HG03469 (cell line): ENCODE results near the gene SMAD3.
"Not testable (repeated sequence)": the region's sequence is repeated elsewhere in the genome, so short reads cannot be mapped to it uniquely, and the experiment has no call there.

Experiments used
- ATAC-seq: cut with Tn5 transposase; IDR thresholded peaks from one replicate; pipeline ENCODE4 v1.9.1; 2021; ENCODE audit warnings: mild to moderate bottlenecking, moderate library complexity, moderate number of reproducible peaks; ENCODE audit not compliant: unreplicated experiment

SMAD3 gene

DNA sequence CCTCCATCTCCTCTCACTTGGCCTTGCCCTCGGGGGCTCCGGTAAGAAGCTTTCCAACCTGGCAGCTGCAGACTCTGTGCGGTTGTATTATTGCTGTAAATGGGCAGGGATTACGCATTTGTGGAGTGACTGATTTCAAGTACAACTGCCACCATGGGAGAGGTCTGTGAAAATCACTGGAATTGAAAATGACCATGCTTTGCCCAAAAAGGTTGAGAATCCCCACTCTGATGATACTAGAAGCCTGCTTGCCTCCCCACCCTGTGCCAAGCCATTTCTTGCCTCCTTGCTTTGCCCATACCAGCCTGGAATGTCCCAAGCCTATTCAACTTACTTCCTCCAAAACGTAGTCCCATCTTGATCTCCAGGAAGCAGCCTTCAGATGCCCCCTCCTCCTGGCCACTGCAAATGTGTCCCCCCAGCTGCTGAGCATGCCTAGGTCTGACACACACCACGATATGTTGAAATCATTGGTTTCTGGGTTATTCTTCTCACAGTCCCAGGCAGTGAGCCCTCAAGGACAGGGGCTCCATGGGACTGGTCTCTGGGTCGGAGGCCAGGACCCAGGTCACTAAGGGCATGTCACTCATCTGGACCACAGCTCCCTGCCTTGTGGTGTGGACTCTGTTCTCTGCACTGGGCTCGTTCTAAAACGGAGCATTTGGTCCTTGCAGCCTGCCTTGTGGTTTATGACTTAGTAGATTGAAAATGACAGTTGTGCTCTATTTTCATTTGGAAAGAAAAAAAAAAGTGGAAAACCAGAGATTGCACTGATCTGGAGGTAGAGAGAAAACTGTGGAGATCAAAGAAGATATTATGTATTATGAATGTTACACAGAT is 42.9 kb downstream of the SMAD3 start:
- no peak for ATAC-seq

- ATAC-seq: peak; percentile 42
Measured at GRCh38 chr15:67109141-67110034, 44.0 kb downstream of the SMAD3 start.

DNA sequence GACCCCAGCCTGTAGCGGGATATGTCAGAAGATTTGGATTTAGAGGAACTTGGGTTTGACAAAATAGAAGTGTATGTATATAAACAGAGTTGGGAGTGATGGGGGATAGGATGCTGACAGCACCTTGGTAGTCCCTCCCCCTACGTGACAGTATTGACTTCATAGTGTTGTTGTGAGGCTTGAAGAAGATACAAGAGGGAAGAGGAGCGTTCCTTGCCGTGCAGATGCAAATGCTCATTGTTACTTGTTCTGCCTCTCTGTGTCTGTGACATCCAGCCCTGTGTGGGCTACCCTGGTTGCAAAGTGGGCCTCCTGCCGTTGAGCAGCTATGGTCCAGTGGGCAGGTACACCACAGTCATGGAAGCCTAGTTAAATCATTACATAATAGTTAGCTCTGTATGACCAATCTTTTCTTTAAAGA is 45.0 kb downstream of the SMAD3 start:
- ATAC-seq: peak; percentile 42

DNA sequence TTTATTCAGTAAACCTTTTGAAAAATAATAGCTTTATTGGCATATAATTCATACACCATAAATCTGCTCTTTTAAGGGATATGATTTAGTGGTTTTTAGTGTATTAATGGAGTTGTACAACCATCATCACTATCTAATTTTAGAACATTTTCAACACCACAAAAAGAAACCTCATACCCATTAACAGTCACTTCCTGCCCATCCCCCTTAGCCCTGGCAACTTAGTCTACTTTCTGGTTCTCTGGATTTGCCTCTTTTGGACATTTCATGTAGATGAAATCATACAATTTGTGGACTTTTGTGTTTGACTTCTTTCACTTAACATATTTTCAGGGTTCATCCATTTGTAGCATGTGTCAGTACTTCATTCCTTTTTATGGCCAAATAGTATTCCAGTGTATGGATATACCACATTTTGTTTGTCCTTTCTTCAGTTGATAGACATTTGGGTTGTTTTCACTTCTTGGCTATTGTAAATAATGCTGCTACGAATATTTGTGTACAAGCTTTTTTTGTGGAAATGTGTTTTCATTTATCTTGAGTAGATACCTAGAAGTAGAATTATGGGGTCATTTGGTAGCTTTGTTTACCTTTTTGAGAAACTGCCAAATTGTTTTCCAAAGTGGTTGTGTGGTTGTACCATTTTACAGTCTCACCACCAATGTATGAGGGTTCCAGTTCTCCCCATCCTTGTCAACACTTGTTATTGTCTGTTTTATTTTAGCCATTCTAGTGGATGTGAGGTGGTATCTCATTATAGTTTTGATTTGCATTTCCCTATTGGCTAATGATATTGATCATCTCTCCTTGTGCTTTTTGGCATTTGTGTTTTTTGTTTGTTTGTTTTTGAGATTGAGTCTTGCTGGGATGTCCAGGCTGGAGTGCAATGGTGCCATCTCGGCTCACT is 45.8 kb downstream of the SMAD3 start:
- no peak for ATAC-seq

DNA sequence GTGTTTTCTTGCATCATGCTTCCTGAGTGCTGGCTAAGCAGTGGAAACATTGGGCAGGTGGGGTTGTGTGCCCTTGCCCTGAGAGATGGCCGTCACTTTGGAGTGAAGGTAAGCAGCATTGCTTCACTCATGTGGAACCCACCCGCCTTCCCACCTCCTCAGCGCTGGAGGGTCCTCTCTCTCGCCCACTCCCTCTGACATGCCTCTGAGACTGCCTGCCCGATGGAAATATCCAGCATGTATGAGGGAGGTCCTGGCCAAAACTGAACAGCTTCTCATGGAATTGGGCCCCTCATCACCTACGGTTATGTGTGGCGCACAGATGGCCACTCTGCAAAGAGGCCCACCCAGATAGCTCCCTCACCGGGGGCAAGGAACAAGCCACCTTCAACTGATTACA is 48.6 kb downstream of the SMAD3 start:
- no peak for ATAC-seq

DNA sequence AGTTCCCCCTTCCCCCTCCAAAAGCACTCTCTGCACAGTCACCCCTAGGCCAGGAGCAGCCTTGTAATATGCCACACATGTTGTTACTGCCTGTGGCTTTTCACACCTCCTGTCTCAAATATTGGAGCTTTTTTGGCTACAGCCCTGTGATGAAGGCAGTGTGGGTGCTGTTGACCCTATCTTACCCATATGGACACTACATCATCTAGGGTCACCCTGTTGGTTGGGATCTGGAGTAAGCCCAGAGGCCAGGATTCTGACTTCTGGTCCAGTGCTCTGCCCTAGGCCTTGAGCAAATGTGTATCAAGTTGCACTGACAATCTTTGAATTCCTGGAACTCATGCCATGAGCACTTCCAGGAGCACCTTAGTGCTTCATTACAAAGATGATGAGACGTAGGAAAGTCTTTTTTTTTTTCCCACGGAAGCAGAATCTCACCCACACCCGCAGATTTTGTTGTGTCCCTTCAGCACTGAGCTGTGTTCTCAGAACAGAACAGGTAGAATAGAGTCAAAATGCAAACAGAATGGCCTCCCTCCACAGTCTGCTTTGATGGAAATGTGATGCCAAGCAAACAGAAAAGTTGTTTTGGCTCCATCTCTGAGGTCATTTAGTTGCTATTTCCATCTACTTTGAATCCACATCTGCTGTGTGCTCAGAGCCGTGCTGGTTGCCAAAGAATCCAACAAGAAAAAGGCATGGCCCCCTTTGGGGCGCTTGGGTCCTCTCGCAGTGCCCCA is 49.6 kb downstream of the SMAD3 start:
- ATAC-seq: no peak

DNA sequence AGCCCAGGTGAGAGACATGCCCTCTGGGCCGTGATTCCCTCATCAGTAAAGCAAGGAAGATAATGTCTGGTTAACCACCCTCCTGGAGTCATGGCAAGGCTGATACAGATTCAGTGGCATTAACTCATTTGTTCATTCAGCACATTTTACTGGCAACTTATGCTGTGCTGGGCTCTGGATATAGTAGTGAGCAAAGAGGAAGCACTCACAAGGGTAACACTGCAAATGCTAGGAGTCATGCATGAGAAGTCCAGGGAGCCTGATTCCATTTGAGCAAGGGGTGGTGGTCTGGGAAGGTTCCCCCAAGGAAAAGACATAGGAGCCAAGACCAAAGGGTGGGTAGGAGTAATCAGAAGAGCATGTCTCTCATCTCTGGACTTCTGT is 50.2 kb downstream of the SMAD3 start:
- no peak for ATAC-seq

DNA sequence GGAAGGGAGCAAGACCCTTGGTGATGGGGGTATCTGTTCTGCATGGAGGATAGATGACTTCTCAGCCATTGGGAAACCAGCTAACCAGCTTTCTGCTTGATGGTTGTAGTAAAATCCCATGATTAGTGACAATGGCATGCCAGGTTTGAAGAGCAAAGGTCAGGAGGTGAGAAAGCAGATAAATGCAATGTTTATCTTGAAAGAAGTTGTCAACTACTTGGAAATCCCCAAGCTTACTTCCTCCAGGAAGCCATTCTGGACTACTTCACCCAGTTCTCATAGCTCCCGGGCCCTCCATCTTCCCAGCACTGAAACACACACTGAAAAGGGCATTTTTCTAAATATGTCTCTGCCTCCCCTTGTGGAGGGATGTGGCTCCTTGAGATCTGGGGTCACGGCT is 51.3 kb downstream of the SMAD3 start:
- ATAC-seq: no peak

GRCh38 chr15:67117370-67117769 is 52.0 kb downstream of the SMAD3 start:
- no peak for ATAC-seq

- ATAC-seq: no peak
Measured at GRCh38 chr15:67118808-67119207, 53.4 kb downstream of the SMAD3 start.

GRCh38 chr15:67119238-67119846 is 53.9 kb downstream of the SMAD3 start:
- ATAC-seq: no peak

DNA sequence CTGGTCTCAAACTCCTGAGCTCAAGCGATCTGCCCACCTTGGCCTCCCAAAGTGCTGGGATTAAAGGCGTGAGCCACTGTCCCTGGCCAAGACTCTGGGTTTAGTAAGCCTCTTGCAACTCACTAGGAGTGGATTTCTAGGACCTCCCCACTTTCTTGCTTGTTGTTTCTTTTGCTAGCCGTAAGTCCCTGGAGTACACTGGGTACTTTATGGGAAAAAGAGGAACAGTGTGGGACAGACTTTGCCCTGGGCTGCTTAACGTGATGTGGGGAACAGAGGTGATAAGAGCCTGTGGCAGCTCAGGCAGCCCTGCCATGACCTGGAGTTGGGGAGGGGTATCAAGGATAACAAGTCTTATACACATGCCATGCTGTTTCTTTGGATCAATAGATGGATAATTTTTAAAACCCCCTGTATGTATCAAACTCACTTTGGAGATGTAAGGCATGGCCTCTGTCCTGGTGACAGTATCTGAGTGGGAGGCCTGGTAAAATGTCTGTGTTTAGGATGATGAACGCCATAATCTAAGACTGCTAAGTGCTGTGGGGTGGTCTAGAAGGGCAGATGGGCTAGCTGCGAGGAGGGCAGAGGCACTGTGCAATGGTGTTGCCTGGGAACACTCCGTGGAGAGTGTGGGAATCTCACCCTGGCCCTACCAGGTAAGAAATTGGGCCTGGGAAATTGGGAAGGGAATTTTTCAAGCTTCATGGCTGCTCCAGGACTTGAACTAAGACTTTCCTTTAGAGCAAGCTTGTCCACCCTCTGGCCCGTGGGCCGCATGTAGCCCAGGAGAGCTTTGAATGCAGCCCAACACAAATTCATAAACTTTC is 54.8 kb downstream of the SMAD3 start:
- no peak for ATAC-seq

DNA sequence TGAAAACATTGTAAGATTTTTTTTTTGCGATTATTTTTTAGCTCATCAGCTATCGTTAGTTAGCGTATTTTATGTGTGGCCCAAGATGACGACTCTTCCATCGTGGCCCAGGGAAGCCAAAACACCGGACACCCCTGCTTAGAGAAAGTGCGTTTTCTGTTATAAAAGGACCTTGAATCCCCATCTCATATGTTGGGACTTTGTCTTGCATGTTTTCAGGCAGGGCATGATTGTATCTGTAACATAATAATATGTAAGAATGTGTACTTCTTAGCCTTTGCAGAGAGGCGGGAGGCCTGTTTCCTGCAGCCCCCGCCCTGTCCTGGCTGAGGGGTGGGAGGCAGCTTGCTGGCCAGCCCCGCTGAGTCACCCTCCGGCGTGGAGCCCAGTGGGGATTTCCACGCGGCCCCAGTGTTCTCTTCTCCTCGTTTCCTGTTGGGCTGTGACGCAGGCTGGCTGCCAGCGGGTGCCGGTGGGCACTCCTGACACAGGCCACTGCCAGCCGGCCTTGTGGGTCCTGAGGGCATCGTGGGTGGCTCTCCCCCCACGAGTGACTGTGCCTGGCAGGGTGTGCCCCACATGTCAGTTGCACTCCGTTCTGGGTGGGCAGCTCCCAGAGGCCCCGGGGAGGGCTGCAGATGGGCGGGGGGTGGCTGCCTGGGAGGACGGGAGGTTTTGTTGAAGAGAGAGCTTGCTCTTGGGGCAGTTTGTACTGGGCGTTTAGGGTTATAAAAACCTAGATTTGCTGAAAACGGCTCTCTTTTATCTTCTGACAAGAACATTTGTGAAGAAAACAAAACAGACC is 55.6 kb downstream of the SMAD3 start:
- ATAC-seq: no peak

DNA sequence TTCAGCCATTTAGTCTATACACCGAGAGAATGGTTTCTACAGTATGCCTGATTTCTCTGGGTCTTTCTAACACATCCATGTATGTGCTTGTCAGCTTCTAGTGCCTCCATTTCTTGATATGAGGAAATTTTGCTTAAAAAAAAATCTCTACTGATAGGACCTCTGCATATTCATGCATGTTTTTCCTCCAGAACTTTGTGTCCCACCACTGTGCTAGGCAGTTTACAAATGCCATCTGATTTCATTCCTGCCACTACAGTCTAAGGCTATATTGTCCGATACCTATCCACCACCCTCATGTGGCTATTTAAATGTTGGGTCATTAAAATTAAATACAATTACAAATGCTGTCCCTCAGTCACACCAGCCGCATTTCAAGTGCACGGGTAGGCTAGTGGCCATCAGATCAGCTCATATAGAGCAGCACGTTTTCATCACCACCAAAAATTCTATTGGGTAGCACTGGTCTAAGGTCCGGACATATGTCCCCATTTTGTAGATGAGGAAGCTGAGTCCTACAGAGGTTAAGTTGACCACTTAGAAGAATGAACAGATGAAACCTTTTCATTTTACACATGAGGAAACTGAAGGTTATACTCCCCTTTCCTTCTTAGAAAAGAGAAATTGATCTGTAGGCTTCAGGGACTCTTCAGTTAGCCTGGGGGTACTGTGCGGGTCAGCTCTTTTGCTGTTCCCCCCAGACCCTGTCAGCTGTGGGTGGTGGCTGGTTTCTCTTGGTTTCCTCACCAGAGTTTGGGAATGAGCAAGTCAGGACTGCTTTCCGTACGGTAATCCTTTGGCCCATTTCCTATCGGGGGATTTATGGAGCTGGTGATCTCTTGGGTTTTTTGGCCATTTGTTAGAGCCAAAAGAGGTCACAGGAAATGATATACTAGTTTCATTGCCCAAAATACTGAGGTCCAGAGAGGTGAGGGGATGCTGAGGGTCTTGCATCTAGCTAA is 56.5 kb downstream of the SMAD3 start:
- no peak for ATAC-seq

- not testable (repeated sequence) for ATAC-seq
Measured at GRCh38 chr15:67122816-67123215, 57.4 kb downstream of the SMAD3 start.

DNA sequence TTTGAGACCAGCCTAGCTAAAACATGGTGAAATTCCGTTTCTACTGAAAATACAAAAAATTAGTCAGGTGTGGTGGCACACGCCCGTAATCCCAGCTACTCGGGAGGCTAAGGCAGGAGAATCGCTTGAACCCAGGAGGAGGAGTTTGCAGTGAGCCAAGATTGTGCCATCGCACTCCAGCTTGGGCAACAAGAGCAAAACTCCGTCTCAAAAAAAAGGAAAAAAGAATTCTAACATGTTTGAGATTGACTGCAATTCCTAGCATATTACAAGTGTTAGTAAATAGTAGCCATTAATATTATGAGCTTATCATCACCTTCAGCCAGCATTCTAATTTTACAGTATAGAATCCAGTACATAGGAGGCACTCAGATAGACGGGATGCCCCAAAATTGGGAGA is 57.9 kb downstream of the SMAD3 start:
- not testable (repeated sequence) for ATAC-seq

- no peak for ATAC-seq
Measured at GRCh38 chr15:67124111-67124510, 58.7 kb downstream of the SMAD3 start.
